Keratinocyte (primary cell): ENCODE measurements around the gene LRRC2.

Experiments used
- EZH2 ChIP-seq: IDR thresholded peaks from one replicate; pipeline ENCODE4 v1.6.1; 2012; ENCODE audit warnings: inconsistent platforms, mild to moderate bottlenecking, low read length, moderate library complexity
- TF ChIP-seq, protein P1 (sequence below), 3 experiments: IDR thresholded peaks in 1 of 3; conservative IDR thresholded peaks in 1 of 3; optimal IDR thresholded peaks in 1 of 3; 2 replicates in 2 of 3; 3 replicates in 1 of 3; pipeline versions ENCODE3 to v1.5.1; 2011; ENCODE audit warnings: low read length in 3 of 3, mild to moderate bottlenecking in 3 of 3, moderate library complexity in 2 of 3, control low read depth in 1 of 3, inconsistent platforms in 1 of 3; ENCODE audit not compliant: insufficient read depth in 2 of 3; ENCODE audit errors: extremely low read depth in 1 of 3

DNA sequence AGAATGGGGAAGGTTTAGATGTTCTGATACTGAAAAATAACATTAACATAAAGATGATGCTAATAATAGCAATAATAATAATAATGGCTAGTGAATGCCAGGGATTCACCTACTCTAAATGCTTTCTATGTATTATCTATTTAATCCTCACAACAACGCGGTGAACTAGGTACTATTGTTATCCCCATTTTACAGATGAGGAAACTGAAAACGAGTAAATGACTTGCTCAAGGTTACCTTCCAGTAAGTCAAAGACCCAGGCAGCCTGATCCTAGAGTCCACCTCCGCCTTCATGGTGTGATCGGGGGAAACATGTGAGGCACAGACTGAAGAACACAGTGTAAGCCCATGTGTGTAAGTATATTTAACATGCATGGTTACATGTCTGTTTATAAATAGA, 30.4 kb downstream of the LRRC2 start:
- TF ChIP-seq, protein P1, sequence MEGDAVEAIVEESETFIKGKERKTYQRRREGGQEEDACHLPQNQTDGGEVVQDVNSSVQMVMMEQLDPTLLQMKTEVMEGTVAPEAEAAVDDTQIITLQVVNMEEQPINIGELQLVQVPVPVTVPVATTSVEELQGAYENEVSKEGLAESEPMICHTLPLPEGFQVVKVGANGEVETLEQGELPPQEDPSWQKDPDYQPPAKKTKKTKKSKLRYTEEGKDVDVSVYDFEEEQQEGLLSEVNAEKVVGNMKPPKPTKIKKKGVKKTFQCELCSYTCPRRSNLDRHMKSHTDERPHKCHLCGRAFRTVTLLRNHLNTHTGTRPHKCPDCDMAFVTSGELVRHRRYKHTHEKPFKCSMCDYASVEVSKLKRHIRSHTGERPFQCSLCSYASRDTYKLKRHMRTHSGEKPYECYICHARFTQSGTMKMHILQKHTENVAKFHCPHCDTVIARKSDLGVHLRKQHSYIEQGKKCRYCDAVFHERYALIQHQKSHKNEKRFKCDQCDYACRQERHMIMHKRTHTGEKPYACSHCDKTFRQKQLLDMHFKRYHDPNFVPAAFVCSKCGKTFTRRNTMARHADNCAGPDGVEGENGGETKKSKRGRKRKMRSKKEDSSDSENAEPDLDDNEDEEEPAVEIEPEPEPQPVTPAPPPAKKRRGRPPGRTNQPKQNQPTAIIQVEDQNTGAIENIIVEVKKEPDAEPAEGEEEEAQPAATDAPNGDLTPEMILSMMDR (optimal IDR thresholded peaks at IDR 0.05 in 1 of 3, IDR thresholded peaks at IDR 0.05 in 1 of 3, conservative IDR thresholded peaks at IDR 0.05 in 1 of 3; ENCODE audit: extremely low read depth in 1 of 3, insufficient read depth in 2 of 3, low read length in 3 of 3): no peak
- TF ChIP-seq EZH2: no peak
